Nucleus accumbens (tissue), 56 donors: ENCODE results near the gene TNNC1.

Experiments
- DNase-seq, 56 donors: peaks; one replicate each; lab custom pipeline; 2025; lab: John Stamatoyannopoulos, UW

Gene TNNC1

GRCh38 chr3:52404391-52404790 is 49.5 kb downstream of the TNNC1 start:
- DNase-seq, result no peak

DNA sequence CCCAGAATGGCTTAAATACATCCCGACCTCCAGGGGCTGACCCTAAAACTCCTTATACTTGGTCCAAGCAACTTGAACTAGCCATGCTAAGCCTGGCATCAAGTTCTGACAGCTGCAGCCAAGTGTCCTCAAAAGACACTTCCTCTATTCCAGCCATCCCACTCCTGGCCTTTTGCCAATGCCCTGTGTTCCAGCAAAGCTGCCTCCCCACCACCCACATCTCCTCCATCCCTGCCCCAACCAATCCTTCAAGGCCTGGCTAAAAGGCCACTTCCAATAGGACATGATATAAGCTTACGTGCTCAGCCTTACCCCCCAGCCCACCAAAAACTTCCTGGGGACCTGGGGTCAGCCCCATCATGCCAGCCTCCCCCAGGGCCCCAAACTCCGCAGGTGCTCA is 49.9 kb downstream of the TNNC1 start:
- no peak for DNase-seq

DNA sequence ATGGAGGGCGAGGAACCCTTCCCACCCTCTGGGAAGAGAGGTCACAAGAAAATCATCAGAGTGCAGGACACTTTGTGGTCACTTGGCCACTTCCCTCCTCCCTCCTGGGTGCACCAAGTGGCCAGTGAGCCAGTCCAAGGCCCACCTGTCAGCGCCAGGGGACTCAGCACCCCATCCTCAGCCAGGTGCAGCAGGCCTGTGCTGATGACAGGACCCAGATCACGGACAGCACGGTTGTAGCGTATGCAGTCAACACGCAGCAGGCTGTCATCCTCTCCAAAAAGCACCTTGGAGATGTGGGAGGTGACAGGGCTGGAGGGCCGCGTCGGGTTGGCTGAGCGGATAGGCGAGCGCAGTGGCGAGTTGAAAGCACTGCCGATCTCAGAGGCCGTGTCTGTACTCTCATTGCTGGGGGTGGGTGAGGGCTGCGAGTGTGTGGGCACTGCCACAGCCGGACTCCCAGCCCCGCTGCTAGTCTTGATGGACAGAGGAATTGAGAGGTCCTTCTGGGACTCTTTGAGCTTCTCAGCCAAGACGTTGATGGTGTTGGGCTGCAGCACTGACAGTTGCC is 50.5 kb downstream of the TNNC1 start:
- no peak for DNase-seq

DNA sequence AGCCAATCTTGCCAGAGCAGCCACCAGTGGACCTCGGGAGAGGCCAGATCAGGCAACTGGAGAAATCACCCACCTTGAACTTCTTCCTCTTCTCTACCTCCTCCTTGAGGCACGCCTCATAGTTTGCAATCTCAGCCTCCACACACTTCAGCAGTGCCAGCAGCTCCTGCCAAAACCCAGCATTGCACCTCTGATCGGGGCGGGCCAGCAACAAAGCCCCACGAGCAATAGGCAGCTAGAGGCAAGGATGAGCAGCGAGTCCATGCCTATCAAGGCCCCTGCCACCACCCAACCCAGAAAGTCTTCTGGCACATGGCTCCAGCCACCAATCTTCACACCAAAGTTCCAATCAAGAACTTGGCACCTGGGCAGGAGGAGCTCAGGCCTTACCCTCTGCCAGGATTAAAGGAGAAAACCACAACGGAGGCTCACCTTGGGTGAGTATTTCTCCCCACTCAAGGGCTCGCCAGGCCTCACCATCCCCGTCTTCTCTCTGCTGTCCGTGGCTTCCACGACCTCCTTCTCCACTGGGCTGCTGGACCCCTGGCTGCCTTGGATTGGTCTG is 51.1 kb downstream of the TNNC1 start:
- DNase-seq, result no peak

DNA sequence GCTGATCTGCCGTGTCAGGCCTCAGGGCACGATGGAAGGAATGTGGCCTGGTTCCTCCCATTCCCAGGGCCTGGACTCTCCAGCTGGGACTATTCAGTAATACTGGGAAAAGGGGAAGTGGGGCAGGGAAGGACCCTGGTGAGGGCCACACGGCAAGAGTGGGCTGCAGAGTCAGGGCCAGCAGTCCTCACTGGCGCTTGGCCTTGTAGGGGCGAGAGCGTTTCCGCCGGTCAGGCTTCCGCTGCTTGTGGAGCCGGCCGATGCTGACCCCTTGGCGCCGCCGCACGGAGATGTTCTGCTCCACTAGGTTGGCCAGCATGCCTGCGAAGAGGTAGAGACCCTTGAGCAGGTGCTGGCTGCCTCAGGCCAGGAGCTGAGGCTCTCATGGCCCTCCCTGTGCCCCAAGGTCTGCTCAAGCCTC is 51.7 kb downstream of the TNNC1 start:
- DNase-seq, result no peak

DNA sequence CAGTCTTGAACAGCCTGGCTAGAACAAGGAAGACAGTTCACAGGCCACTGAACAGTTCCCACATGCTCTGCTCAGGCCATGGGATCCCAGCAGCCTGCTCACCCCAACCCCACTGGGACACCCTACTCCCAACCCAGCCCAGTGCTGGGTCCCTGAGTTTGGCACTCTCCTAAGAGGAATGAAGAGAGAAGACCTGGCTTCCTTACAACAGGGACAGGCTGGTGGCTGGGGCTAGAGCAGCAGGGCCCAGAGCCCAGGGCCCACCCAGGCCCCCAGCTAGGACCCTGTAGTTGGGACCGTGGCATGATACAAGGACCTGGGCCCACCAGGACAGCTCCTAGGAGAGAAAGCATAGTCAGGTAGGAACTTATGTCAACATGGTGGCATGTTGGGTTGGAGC is 52.3 kb downstream of the TNNC1 start:
- DNase-seq, result no peak
